Neural crest cell (in vitro differentiated cells): ENCODE results near the gene CTU1. TPM values are rescaled to one million over a fixed set of nuclear protein-coding genes. Genes with fewer than 3 reads are reported as not detected.

Source experiments
- DNase-seq: peaks from one replicate; pipeline ENCODE4 v3.0.0; 2021; ENCODE audit warnings: low read depth, mixed read lengths, low spot score
- H3K27ac Mint-ChIP-seq: one replicate; pipeline ENCODE4 v1.8.0; 2021; ENCODE audit warnings: mild to moderate bottlenecking, mixed read lengths; ENCODE audit not compliant: unreplicated experiment
- H3K27me3 Mint-ChIP-seq: 2 replicates; pipeline ENCODE4 v1.8.0; 2021; ENCODE audit warnings: low read depth, mild to moderate bottlenecking, mixed read lengths
- H3K36me3 Mint-ChIP-seq: 2 replicates; pipeline ENCODE4 v1.8.0; 2021; ENCODE audit warnings: low read depth, mild to moderate bottlenecking, mixed read lengths
- H3K4me1 Mint-ChIP-seq: 2 replicates; pipeline ENCODE4 v1.8.0; 2021; ENCODE audit warnings: mixed read lengths
- H3K4me3 Mint-ChIP-seq: one replicate; pipeline ENCODE4 v1.8.0; 2021; ENCODE audit warnings: mild to moderate bottlenecking, mixed read lengths
- H3K9me3 Mint-ChIP-seq: 2 replicates; pipeline ENCODE4 v1.8.0; 2021; ENCODE audit warnings: mixed read lengths
- total RNA-seq: library from RNA; stranded (reverse); gene quantifications from 2 replicates; pipeline ENCODE4 v1.2.1, GENCODE V29; 2021
- TF ChIP-seq, protein P1 (sequence below): fragments of 200-600 bp; sonication (generic); conservative IDR thresholded peaks from 2 replicates; pipeline ENCODE4 v1.5.0; 2021; ENCODE audit warnings: antibody characterized with exemption, mild to moderate bottlenecking

CTU1 gene
- total RNA-seq, 1 donor from 2014 or later, result 8.4 TPM

DNA sequence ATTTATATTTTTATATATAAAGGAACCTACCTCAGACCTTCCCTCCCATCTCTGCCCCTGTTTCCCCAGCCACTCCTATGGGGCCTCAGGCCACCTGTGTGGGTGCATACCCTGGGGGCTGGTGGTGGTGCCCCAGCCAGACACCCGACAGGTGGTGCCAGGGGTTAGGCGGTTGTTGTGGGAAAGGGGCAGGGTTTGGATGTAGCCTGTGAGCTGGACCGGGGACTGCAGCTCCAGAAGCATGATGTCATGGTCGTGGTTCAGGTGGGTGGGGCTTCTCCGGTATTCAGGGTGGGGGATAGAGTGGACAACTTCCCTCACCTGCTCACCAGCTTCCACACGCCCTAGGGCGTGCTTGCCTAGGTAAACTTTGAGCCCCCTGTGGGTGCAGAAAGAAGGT lies 48.5 kb downstream of the CTU1 start:
- TF ChIP-seq, protein P1, sequence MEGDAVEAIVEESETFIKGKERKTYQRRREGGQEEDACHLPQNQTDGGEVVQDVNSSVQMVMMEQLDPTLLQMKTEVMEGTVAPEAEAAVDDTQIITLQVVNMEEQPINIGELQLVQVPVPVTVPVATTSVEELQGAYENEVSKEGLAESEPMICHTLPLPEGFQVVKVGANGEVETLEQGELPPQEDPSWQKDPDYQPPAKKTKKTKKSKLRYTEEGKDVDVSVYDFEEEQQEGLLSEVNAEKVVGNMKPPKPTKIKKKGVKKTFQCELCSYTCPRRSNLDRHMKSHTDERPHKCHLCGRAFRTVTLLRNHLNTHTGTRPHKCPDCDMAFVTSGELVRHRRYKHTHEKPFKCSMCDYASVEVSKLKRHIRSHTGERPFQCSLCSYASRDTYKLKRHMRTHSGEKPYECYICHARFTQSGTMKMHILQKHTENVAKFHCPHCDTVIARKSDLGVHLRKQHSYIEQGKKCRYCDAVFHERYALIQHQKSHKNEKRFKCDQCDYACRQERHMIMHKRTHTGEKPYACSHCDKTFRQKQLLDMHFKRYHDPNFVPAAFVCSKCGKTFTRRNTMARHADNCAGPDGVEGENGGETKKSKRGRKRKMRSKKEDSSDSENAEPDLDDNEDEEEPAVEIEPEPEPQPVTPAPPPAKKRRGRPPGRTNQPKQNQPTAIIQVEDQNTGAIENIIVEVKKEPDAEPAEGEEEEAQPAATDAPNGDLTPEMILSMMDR, result no peak

DNA sequence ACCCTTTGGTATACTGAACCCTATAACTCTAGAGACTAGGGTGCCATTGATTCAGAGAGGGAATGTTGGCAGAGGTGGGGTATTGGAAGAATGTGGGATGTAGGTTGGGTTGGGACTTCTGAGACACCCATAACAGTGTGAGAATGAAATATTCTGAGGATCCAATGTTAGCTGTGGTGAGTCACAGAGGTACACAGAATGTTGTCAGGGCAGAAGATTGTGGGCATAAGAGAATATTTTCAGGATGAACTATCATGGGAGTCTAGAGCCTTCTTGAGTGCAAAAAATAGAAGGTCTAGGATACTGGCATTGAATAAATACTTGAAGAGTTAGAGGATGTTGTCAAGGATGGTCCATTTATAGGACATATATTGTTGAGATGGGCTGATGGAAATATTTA lies 52.3 kb downstream of the CTU1 start:
- H3K27me3 Mint-ChIP-seq, result peaks cover 69% of the 10 kb centered on the region
- H3K27ac Mint-ChIP-seq, result no peak overlapping the region
- TF ChIP-seq, protein P1, result no peak
- H3K9me3 Mint-ChIP-seq, result peaks cover 2% of the 10 kb centered on the region
- no peaks in the 10 kb centered on the region for H3K4me1 Mint-ChIP-seq
- no peak overlapping the region for H3K4me3 Mint-ChIP-seq
- H3K36me3 Mint-ChIP-seq, result no peaks in the 10 kb centered on the region
- no peak for DNase-seq

More for the DNA sequence above, 48.5 kb downstream of the CTU1 start:
- Mint-ChIP-seq H3K4me3 (no peak overlapping the region), H3K4me1 (no peaks in the 10 kb centered on the region), H3K36me3 (no peaks in the 10 kb centered on the region), H3K27me3 (peaks cover 77% of the 10 kb centered on the region), H3K9me3 (peaks cover 9% of the 10 kb centered on the region), H3K27ac (no peak overlapping the region)
- DNase-seq, result no peak

Other genes with a start within 250 kb of the CTU1 start
- not detected in 2 replicates for gene KLK2, start 235.0 kb downstream of the CTU1 start, total RNA-seq
- not detected in 2 replicates for gene KLK4, start 197.0 kb downstream of the CTU1 start, total RNA-seq
- gene KLK5, start 155.4 kb downstream of the CTU1 start, total RNA-seq, result not detected in 2 replicates
- gene KLK6, start 138.8 kb downstream of the CTU1 start, total RNA-seq, result 1.7 and 2.5 TPM in 2 replicates
- gene KLK7, start 124.5 kb downstream of the CTU1 start, total RNA-seq, result not detected in 2 replicates
- gene KLK8, start 106.8 kb downstream of the CTU1 start, total RNA-seq, result not detected in 2 replicates
- not detected in 2 replicates for gene KLK10, start 88.7 kb downstream of the CTU1 start, total RNA-seq
- gene KLK11, start 81.8 kb downstream of the CTU1 start, total RNA-seq, result not detected in 2 replicates
- not detected in 2 replicates for gene KLK12, start 73.4 kb downstream of the CTU1 start, total RNA-seq
- not detected in 2 replicates for gene KLK13, start 43.3 kb downstream of the CTU1 start, total RNA-seq
- gene KLK14, start 25.5 kb downstream of the CTU1 start, total RNA-seq, result 0.26 and 0.75 TPM in 2 replicates
- not detected in 2 replicates for gene SIGLEC9, start 16.5 kb upstream of the CTU1 start, total RNA-seq
- gene SIGLEC7, start 33.9 kb upstream of the CTU1 start, total RNA-seq, result not detected in 2 replicates
- not detected in 2 replicates for gene CD33, start 116.7 kb upstream of the CTU1 start, total RNA-seq
- not detected in 2 replicates for gene SIGLECL1, start 142.7 kb upstream of the CTU1 start, total RNA-seq
- gene IGLON5, start 203.2 kb upstream of the CTU1 start, total RNA-seq, result 17.4 and 18.1 TPM in 2 replicates
- 3.1 and 3.5 TPM in 2 replicates for gene VSIG10L, start 233.7 kb upstream of the CTU1 start, total RNA-seq